Measurements from ENCODE around the gene SCAMP2. TPM values are rescaled to one million over a fixed set of nuclear protein-coding genes. Genes with fewer than 3 reads are reported as not detected.

Gene SCAMP2
- total and polyA plus RNA-seq, 4 donors = 21.7 to 42.5 (median 29.1) TPM

DNA sequence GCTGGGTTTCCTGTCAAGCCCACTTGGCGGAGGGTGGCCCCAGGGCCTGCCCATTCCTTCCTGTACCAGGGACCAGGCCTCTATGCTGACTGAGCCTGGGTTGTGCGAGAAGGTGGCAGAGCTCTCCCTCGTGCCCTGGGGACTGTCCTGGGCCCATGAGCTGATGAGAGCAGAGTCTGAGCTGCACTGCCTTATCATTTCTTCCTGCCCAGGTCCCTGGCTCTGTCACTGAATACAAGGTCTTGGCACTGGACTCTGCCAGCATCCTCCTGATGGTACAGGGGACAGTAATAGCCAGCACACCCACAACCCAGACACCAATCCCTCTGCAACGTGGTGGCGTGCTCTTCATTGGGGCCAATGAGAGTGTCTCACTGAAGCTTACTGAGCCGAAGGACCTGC, 24.1 kb upstream of the SCAMP2 start:
- no peak overlapping the region for H3K27ac ChIP-seq (ENCODE audit: low read depth in 1 of 2, low read length in 2 of 2)
- H3K9ac ChIP-seq (ENCODE audit: low read depth in 1 of 2, low read length in 2 of 2) = no peak overlapping the region
- H3K9me3 ChIP-seq (ENCODE audit: control insufficient read depth in 4 of 4, low read length in 3 of 4) = no peaks in the 10 kb centered on the region
- H3K27me3 ChIP-seq (ENCODE audit: control insufficient read depth in 4 of 4, insufficient read depth in 4 of 4, low read length in 3 of 4) = no peaks in the 10 kb centered on the region
- TF ChIP-seq RAD21 (IDR thresholded peaks at IDR 0.05) (no peak), NR2F2 (IDR thresholded peaks at IDR 0.05) (no peak), HNF4A (conservative IDR thresholded peaks at IDR 0.05) (no peak), GABPA (IDR thresholded peaks at IDR 0.05 in 1 of 2, conservative IDR thresholded peaks at IDR 0.05 in 1 of 2) (no peak), SP1 (IDR thresholded peaks at IDR 0.05) (no peak), TAF1 (conservative IDR thresholded peaks at IDR 0.05) (no peak), RXRA (IDR thresholded peaks at IDR 0.05) (no peak), YY1 (IDR thresholded peaks at IDR 0.05) (no peak), FOXA2 (IDR thresholded peaks at IDR 0.05) (no peak), JUND (IDR thresholded peaks at IDR 0.05) (no peak)
- TF ChIP-seq, protein P1, sequence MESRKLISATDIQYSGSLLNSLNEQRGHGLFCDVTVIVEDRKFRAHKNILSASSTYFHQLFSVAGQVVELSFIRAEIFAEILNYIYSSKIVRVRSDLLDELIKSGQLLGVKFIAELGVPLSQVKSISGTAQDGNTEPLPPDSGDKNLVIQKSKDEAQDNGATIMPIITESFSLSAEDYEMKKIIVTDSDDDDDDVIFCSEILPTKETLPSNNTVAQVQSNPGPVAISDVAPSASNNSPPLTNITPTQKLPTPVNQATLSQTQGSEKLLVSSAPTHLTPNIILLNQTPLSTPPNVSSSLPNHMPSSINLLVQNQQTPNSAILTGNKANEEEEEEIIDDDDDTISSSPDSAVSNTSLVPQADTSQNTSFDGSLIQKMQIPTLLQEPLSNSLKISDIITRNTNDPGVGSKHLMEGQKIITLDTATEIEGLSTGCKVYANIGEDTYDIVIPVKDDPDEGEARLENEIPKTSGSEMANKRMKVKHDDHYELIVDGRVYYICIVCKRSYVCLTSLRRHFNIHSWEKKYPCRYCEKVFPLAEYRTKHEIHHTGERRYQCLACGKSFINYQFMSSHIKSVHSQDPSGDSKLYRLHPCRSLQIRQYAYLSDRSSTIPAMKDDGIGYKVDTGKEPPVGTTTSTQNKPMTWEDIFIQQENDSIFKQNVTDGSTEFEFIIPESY (IDR thresholded peaks at IDR 0.05) = no peak
- TF ChIP-seq, protein P2, sequence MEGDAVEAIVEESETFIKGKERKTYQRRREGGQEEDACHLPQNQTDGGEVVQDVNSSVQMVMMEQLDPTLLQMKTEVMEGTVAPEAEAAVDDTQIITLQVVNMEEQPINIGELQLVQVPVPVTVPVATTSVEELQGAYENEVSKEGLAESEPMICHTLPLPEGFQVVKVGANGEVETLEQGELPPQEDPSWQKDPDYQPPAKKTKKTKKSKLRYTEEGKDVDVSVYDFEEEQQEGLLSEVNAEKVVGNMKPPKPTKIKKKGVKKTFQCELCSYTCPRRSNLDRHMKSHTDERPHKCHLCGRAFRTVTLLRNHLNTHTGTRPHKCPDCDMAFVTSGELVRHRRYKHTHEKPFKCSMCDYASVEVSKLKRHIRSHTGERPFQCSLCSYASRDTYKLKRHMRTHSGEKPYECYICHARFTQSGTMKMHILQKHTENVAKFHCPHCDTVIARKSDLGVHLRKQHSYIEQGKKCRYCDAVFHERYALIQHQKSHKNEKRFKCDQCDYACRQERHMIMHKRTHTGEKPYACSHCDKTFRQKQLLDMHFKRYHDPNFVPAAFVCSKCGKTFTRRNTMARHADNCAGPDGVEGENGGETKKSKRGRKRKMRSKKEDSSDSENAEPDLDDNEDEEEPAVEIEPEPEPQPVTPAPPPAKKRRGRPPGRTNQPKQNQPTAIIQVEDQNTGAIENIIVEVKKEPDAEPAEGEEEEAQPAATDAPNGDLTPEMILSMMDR (IDR thresholded peaks at IDR 0.05; ENCODE audit: low read depth, low read length, missing input control) = no peak
- TF ChIP-seq, protein P3, sequence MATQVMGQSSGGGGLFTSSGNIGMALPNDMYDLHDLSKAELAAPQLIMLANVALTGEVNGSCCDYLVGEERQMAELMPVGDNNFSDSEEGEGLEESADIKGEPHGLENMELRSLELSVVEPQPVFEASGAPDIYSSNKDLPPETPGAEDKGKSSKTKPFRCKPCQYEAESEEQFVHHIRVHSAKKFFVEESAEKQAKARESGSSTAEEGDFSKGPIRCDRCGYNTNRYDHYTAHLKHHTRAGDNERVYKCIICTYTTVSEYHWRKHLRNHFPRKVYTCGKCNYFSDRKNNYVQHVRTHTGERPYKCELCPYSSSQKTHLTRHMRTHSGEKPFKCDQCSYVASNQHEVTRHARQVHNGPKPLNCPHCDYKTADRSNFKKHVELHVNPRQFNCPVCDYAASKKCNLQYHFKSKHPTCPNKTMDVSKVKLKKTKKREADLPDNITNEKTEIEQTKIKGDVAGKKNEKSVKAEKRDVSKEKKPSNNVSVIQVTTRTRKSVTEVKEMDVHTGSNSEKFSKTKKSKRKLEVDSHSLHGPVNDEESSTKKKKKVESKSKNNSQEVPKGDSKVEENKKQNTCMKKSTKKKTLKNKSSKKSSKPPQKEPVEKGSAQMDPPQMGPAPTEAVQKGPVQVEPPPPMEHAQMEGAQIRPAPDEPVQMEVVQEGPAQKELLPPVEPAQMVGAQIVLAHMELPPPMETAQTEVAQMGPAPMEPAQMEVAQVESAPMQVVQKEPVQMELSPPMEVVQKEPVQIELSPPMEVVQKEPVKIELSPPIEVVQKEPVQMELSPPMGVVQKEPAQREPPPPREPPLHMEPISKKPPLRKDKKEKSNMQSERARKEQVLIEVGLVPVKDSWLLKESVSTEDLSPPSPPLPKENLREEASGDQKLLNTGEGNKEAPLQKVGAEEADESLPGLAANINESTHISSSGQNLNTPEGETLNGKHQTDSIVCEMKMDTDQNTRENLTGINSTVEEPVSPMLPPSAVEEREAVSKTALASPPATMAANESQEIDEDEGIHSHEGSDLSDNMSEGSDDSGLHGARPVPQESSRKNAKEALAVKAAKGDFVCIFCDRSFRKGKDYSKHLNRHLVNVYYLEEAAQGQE (IDR thresholded peaks at IDR 0.05) = no peak
- H3K4me3 ChIP-seq (ENCODE audit: low read depth in 1 of 3, low read length in 3 of 3) = no peak overlapping the region
- DNase-seq (ENCODE audit: low spot score) = no peak
- peaks cover 3 to 9% (median 8%) of the 10 kb centered on the region in 4 donors for H3K4me1 ChIP-seq (ENCODE audit: control insufficient read depth in 4 of 4, insufficient read depth in 4 of 4, low read length in 3 of 4)
- 95% methylated on average over 6 of the region's 6 CpGs for WGBS
- H3K36me3 ChIP-seq (ENCODE audit: control insufficient read depth in 4 of 4, insufficient read depth in 3 of 4, low read depth in 1 of 4, low read length in 3 of 4) = peaks cover 2 to 44% (median 19%) of the 10 kb centered on the region in 4 donors

DNA sequence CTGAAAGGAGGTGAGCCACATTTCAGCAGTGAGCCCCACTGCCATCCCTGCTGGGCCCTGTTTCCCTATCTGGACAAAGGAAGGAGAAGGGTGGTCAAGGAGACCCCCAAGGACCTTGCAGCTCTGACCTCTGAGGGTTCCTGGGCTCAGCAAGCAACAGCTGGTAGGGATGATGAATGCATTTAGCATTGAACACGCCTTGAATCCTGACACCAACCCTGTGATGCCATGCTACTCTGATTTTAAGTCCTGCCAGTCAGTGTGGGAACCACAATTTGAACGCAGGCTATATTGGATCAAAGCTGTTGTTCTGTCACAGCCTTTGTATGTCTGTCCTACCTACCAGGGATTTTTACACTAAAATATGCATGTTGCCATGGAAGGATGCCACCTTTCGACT, 23.2 kb upstream of the SCAMP2 start:
- no peaks in the 10 kb centered on the region for H3K9me3 ChIP-seq (ENCODE audit: control insufficient read depth in 4 of 4, low read length in 3 of 4)
- H3K27me3 ChIP-seq (ENCODE audit: control insufficient read depth in 4 of 4, insufficient read depth in 4 of 4, low read length in 3 of 4) = no peaks in the 10 kb centered on the region
- peaks cover 5 to 16% (median 13%) of the 10 kb centered on the region in 4 donors for H3K4me1 ChIP-seq (ENCODE audit: control insufficient read depth in 4 of 4, insufficient read depth in 4 of 4, low read length in 3 of 4)
- 97% methylated on average over 3 of the region's 3 CpGs for WGBS
- H3K36me3 ChIP-seq (ENCODE audit: control insufficient read depth in 4 of 4, insufficient read depth in 3 of 4, low read depth in 1 of 4, low read length in 3 of 4) = peaks cover 2 to 40% (median 19%) of the 10 kb centered on the region in 4 donors
- H3K4me3 ChIP-seq (ENCODE audit: low read depth in 1 of 3, low read length in 3 of 3) = no peak overlapping the region
- DNase-seq (ENCODE audit: low spot score) = no peak
- TF ChIP-seq, protein P2 (IDR thresholded peaks at IDR 0.05; ENCODE audit: low read depth, low read length, missing input control) = no peak
- TF ChIP-seq FOXA2 (IDR thresholded peaks at IDR 0.05) = no peak
- TF ChIP-seq, protein P3 (IDR thresholded peaks at IDR 0.05) = no peak
- TF ChIP-seq RXRA (IDR thresholded peaks at IDR 0.05) = no peak
- no peak for TF ChIP-seq JUND (IDR thresholded peaks at IDR 0.05)
- TF ChIP-seq EGR1 (IDR thresholded peaks at IDR 0.05; ENCODE audit: low read depth in 2 of 2) = no peak
- TF ChIP-seq RAD21 (IDR thresholded peaks at IDR 0.05) = no peak
- H3K9ac ChIP-seq (ENCODE audit: low read depth in 1 of 2, low read length in 2 of 2) = no peak overlapping the region
- H3K27ac ChIP-seq (ENCODE audit: low read depth in 1 of 2, low read length in 2 of 2) = no peak overlapping the region

Measured in liver (tissue), 9 donors.